ENCODE data around the gene ENHO. TPM values are rescaled to one million over a fixed set of nuclear protein-coding genes. Genes with fewer than 3 reads are reported as not detected.

The ENHO gene
- polyA plus RNA-seq, 1 donor (not counting 4 experiments of a cell fraction or from before 2014, with no cell fraction given), result not detected

DNA sequence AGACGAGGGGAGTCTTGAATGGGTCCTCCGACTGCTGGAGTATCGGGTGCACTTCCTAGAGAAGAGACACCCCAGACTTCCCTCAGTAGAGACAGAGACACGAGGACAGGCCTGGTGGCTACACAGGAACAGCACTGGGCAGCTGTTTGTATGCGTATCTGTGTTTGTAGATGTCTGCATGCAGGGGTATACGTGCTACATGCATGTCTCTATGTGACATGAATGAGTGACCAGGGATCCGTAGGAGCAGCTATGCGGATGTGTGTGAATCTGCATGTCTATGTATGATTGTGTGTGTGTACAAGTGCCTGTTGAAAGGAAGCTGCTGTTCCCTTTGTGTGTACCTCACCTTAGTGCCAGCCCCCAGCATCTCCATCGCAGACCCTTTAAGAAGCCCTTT, 35.6 kb upstream of the ENHO start:
- Histone ChIP-seq H3K79me2 (ENCODE audit: control insufficient read depth, insufficient read depth, low read length) (no peaks in the 10 kb centered on the region), H3K4me3 (ENCODE audit: control insufficient read depth in 2 of 3, extremely low read depth in 1 of 3, insufficient read depth in 2 of 3, low read depth in 1 of 3, low read length in 3 of 3) (no peak overlapping the region), H3K4me2 (ENCODE audit: control insufficient read depth, extremely low read depth, insufficient read depth, low read depth, low read length) (no peak overlapping the region), H3K27me3 (ENCODE audit: control insufficient read depth, extremely low read depth, insufficient read depth, low read length) (peaks cover 49% of the 10 kb centered on the region), H3K9ac (ENCODE audit: control insufficient read depth, extremely low read depth, insufficient read depth, low read length) (no peak overlapping the region), H3K9me1 (ENCODE audit: control insufficient read depth, extremely low read depth, insufficient read depth, low read length) (no peaks in the 10 kb centered on the region), H3K9me3 (ENCODE audit: control insufficient read depth, low read depth, low read length) (no peaks in the 10 kb centered on the region), H4K20me1 (ENCODE audit: control insufficient read depth, extremely low read depth, insufficient read depth, low read length) (peaks cover 9% of the 10 kb centered on the region), H3K4me1 (ENCODE audit: control insufficient read depth, extremely low read depth, insufficient read depth, low read length) (peaks cover 15% of the 10 kb centered on the region), H3K36me3 (ENCODE audit: control insufficient read depth in 2 of 2, extremely low read depth in 1 of 2, insufficient read depth in 2 of 2, low read length in 2 of 2) (no peaks in the 10 kb centered on the region), H2AFZ (ENCODE audit: control insufficient read depth, low read length) (no peak overlapping the region), H3K27ac (ENCODE audit: control insufficient read depth, insufficient read depth, low read length) (no peak overlapping the region)
- DNase-seq (ENCODE audit: low read depth, low spot score) (no peak), FAIRE-seq (no peak)
- TF ChIP-seq, protein P1, sequence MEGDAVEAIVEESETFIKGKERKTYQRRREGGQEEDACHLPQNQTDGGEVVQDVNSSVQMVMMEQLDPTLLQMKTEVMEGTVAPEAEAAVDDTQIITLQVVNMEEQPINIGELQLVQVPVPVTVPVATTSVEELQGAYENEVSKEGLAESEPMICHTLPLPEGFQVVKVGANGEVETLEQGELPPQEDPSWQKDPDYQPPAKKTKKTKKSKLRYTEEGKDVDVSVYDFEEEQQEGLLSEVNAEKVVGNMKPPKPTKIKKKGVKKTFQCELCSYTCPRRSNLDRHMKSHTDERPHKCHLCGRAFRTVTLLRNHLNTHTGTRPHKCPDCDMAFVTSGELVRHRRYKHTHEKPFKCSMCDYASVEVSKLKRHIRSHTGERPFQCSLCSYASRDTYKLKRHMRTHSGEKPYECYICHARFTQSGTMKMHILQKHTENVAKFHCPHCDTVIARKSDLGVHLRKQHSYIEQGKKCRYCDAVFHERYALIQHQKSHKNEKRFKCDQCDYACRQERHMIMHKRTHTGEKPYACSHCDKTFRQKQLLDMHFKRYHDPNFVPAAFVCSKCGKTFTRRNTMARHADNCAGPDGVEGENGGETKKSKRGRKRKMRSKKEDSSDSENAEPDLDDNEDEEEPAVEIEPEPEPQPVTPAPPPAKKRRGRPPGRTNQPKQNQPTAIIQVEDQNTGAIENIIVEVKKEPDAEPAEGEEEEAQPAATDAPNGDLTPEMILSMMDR (optimal IDR thresholded peaks at IDR 0.05 in 1 of 3, IDR thresholded peaks at IDR 0.05 in 1 of 3, conservative IDR thresholded peaks at IDR 0.05 in 1 of 3; ENCODE audit: extremely low read depth in 1 of 3, insufficient read depth in 2 of 3, low read length in 3 of 3), result no peak
- no peak for TF ChIP-seq EZH2 (IDR thresholded peaks at IDR 0.05; ENCODE audit: low read length)
- dilution Hi-C loops (cut with MboI; ENCODE audit: extremely low pct_ligation_motif_present, low sequenced_read_pairs), result no loop called here

DNA sequence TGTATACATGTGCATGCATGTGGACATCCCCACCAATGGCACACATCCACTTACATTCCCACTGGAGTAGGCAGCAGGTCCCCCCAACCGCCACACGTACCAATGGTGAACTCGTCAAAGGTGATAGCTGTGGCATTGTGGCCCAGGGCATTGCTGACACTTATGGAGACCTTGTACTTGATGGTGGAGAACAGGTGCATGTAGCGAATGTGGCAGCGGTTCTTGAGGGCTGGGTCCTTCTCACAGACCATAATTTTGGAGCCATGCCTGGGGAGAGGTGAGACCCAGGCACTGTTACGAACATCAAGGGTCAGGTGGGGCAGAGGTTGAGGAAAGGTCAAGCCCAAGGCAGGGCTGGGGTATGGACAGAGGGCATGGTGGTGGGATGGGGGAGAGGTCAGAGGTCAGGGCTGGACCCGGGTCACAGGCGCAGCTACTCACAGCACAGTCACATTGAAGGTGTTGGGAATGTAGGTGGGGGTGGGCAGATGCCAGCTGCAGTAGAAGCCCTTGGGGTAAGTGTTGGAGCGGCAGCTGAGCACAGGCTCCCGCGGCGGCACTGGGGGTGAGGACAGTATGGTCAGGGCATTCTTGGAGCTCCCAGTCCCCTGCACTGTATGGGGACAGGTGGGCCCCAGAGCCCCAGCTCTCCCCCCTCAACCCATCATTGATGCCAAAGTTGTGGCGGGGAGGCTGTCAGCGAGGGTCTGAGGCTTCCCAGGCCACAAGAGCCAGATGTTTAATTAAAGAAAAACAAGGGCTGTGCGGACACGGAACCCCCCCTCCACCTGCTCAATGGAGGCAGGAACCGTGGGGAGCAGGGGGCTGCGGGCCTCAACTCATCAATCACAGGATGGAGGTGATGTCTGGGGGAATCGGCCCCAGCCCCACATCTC, 34.9 kb upstream of the ENHO start:
- FAIRE-seq (no peak), DNase-seq (ENCODE audit: low read depth, low spot score) (no peak)
- H3K4me2 ChIP-seq (ENCODE audit: control insufficient read depth, extremely low read depth, insufficient read depth, low read depth, low read length), result no peak overlapping the region
- dilution Hi-C loops (cut with MboI; ENCODE audit: extremely low pct_ligation_motif_present, low sequenced_read_pairs), result no loop called here
- H4K20me1 ChIP-seq (ENCODE audit: control insufficient read depth, extremely low read depth, insufficient read depth, low read length), result peaks cover 5% of the 10 kb centered on the region
- no peaks in the 10 kb centered on the region for H3K36me3 ChIP-seq (ENCODE audit: control insufficient read depth in 2 of 2, extremely low read depth in 1 of 2, insufficient read depth in 2 of 2, low read length in 2 of 2)
- H3K4me3 ChIP-seq (ENCODE audit: control insufficient read depth in 2 of 3, extremely low read depth in 1 of 3, insufficient read depth in 2 of 3, low read depth in 1 of 3, low read length in 3 of 3), result no peak overlapping the region
- no peak overlapping the region for H3K27ac ChIP-seq (ENCODE audit: control insufficient read depth, insufficient read depth, low read length)
- H3K79me2 ChIP-seq (ENCODE audit: control insufficient read depth, insufficient read depth, low read length), result no peaks in the 10 kb centered on the region
- no peaks in the 10 kb centered on the region for H3K9me3 ChIP-seq (ENCODE audit: control insufficient read depth, low read depth, low read length)
- no peaks in the 10 kb centered on the region for H3K9me1 ChIP-seq (ENCODE audit: control insufficient read depth, extremely low read depth, insufficient read depth, low read length)
- H3K9ac ChIP-seq (ENCODE audit: control insufficient read depth, extremely low read depth, insufficient read depth, low read length), result no peak overlapping the region
- peaks cover 8% of the 10 kb centered on the region for H3K4me1 ChIP-seq (ENCODE audit: control insufficient read depth, extremely low read depth, insufficient read depth, low read length)
- TF ChIP-seq, protein P1 (optimal IDR thresholded peaks at IDR 0.05 in 1 of 3, IDR thresholded peaks at IDR 0.05 in 1 of 3, conservative IDR thresholded peaks at IDR 0.05 in 1 of 3; ENCODE audit: extremely low read depth in 1 of 3, insufficient read depth in 2 of 3, low read length in 3 of 3), result no peak
- no peak for TF ChIP-seq EZH2 (IDR thresholded peaks at IDR 0.05; ENCODE audit: low read length)
- H3K27me3 ChIP-seq (ENCODE audit: control insufficient read depth, extremely low read depth, insufficient read depth, low read length), result peaks cover 53% of the 10 kb centered on the region
- H2AFZ ChIP-seq (ENCODE audit: control insufficient read depth, low read length), result no peak overlapping the region

Data from keratinocyte (primary cell).